Fibroblast of villous mesenchyme (primary cell): ENCODE results near the gene FILIP1. TPM values are rescaled to one million over a fixed set of nuclear protein-coding genes. Genes with fewer than 3 reads are reported as not detected.

Experiments
- DNase-seq: peaks from one replicate; pipeline ENCODE4 v3.0.0-alpha.2; 2010; ENCODE audit warnings: low read depth
- H3K4me3 ChIP-seq: 2 replicates; pipeline ENCODE4 v1.5.1; 2011; ENCODE audit warnings: low read depth, mild to moderate bottlenecking, low read length
- total RNA-seq: library from RNA; depleted of rRNA; stranded (reverse); fragments of >200 nt; gene quantifications from 2 replicates; pipeline ENCODE4 v1.2.3, GENCODE V29; 2012
- TF ChIP-seq, protein P1 (sequence below): IDR thresholded peaks from 2 replicates; pipeline ENCODE4 v1.5.1; 2012; ENCODE audit warnings: low read depth, mild to moderate bottlenecking, low read length; ENCODE audit not compliant: insufficient read depth

FILIP1 gene
- total RNA-seq, 1 donor: 0.43 TPM

- no peak for DNase-seq
- H3K4me3 ChIP-seq: no peak overlapping the region
- TF ChIP-seq, protein P1, sequence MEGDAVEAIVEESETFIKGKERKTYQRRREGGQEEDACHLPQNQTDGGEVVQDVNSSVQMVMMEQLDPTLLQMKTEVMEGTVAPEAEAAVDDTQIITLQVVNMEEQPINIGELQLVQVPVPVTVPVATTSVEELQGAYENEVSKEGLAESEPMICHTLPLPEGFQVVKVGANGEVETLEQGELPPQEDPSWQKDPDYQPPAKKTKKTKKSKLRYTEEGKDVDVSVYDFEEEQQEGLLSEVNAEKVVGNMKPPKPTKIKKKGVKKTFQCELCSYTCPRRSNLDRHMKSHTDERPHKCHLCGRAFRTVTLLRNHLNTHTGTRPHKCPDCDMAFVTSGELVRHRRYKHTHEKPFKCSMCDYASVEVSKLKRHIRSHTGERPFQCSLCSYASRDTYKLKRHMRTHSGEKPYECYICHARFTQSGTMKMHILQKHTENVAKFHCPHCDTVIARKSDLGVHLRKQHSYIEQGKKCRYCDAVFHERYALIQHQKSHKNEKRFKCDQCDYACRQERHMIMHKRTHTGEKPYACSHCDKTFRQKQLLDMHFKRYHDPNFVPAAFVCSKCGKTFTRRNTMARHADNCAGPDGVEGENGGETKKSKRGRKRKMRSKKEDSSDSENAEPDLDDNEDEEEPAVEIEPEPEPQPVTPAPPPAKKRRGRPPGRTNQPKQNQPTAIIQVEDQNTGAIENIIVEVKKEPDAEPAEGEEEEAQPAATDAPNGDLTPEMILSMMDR: no peak
Measured at GRCh38 chr6:75495011-75495410, 1.4 kb upstream of the FILIP1 start.

DNA sequence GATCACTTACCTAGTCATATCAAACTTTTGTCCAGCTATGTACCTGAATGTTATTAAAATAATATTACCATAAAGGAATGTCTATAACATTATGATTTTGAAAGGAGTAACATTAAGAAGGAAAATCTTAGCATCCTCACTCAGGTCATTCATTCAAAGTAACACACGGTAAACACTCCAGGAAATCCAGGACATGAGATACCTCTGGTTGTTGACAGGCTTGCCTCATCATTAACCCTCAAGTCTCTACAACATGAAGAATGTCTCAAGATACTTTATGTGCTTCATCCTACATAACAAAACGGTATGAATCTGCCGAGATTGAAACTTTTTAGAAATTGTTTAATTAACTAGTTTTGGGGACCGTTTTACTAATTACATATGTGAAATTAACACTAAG lies 690 bp upstream of the FILIP1 start:
- TF ChIP-seq, protein P1: no peak
- no peak for DNase-seq

GRCh38 chr6:75492386-75493153 lies 1.0 kb downstream of the FILIP1 start:
- DNase-seq: no peak
- no peak overlapping the region for H3K4me3 ChIP-seq
- TF ChIP-seq, protein P1: no peak

More for the DNA sequence above, 690 bp upstream of the FILIP1 start:
- H3K4me3 ChIP-seq: no peak overlapping the region

DNA sequence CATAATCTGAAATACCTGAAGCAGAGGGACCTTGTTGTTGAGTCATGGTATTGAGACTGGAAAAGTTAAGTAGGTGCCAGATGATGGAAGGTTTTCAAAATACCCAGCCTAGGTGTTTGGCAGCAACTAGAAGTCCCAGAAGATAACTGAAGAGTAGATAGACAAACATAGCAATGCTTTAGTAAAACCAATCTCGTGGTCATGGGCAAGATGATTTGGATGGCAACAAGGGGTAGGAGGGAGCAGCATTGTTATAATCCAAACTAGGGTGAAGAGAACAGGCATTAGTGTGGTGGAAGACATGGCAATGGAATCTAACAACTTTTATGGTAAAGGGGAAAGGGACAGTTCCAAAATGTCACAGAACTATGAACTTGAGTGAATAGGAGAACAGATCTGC lies 2.3 kb downstream of the FILIP1 start:
- no peak overlapping the region for H3K4me3 ChIP-seq
- no peak for DNase-seq
- TF ChIP-seq, protein P1: no peak

GRCh38 chr6:75490706-75491105 lies 2.9 kb downstream of the FILIP1 start:
- TF ChIP-seq, protein P1: no peak
- DNase-seq: no peak

DNA sequence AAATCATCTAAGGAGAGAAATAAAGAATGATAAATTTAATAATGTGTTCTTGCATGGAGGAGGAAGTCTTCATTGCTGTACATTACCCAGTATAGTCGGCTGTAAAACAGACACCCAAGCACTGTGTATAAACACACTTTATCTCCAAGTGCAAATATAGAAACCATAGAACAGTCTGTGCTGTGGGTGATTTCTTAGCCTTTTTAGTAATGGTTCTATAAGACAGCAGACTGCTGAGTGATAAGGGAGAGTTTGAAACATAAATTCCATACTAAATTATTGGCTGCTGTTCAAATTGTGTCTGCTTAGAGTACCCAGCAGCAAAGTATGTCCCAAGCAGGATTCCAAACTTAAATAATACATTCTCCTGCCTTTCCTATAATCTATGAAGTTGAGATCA lies 4.6 kb downstream of the FILIP1 start:
- peak; percentile 67 for DNase-seq
- no peak overlapping the region for H3K4me3 ChIP-seq
- TF ChIP-seq, protein P1: no peak

More at GRCh38 chr6:75490706-75491105, 2.9 kb downstream of the FILIP1 start:
- H3K4me3 ChIP-seq: no peak overlapping the region
